ENCODE measurements around the gene CXorf65.
A peak's percentile ranks its signal among the peaks of the same experiment; 100 is the strongest.

The CXorf65 gene

DNA sequence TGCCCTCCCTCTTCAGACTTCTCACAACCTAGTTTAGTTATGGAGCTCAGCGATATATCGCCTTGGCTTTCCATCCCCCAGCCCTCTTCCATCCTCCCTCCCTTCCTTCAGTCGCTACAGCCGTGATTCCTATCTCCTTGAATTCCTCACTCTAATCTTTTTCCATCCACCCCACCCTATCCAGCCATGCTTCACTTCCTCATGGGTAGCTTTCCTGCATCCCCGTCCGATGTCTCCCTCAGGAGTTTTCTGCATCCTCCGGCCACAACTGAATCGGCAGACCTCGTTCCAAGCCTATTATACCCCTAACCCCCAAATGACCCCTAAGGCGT, 38.9 kb downstream of the CXorf65 start:
- TF ChIP-seq POLR2A (IDR thresholded peaks at IDR 0.05; ENCODE audit: low read length): no peak
- TF ChIP-seq GATA1 (IDR thresholded peaks at IDR 0.05; ENCODE audit: low read depth, low read length): no peak
- peak in 1 of 2 experiments; percentile 28 for DNase-seq

GRCh38 chrX:71067089-71067488, 39.5 kb downstream of the CXorf65 start:
- TF ChIP-seq GATA1 (IDR thresholded peaks at IDR 0.05; ENCODE audit: low read depth, low read length): no peak
- TF ChIP-seq POLR2A (IDR thresholded peaks at IDR 0.05; ENCODE audit: low read length): no peak
- peak in 1 of 2 experiments; percentile 28 for DNase-seq

DNA sequence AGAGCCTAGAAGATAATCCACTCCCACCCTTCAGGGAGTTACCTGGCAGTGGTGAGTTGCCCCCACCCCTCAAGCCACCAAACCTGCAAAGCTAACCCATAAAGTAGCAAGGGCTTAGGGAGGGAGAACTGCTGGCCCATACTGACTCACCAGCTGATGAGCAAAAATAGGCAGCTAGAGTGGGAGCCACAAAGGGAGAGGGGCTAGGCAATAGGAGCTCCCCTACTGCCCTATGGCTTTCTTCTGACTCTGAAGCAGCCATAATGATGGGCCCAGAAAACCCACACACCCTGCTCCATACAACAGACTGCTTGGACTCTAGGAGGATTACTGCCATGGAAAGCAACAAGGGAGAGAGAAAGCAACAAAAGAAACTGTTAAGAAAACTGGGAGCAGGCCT, 46.4 kb downstream of the CXorf65 start:
- DNase-seq: no peak
- TF ChIP-seq POLR2A (IDR thresholded peaks at IDR 0.05; ENCODE audit: low read length): no peak
- TF ChIP-seq GATA1 (IDR thresholded peaks at IDR 0.05; ENCODE audit: low read depth, low read length): no peak

DNA sequence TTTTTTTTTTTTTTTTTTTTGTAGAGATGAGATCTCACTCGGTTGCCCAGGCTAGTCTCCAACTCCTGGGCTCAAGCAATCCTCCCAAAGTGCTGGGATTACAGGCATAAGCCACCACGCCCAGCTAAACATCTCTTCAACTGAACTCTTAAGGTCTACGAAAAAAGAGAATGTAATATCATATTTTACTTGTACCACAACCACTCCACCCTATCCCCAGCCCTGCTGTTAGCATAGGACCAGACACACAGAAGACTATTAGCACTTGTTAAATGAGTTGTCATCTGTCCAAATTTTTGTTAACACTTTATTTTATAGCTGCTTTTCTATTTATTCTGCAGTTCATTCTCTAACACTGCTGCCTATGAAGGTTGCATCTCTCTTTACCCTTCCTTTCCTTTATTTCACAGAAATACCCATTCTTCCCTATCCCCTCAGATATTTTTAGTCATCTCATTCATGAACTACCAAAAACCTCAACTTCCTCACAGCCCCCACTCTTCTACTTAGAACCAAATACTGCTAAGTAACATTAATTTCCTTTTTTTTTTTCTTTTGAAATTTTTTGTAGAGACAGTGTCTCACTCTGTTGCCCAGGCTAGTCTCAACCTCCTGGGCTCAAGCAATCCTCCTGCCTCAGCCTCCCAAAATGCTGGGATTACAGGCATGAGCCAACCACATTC, 48.6 kb downstream of the CXorf65 start:
- no peak for TF ChIP-seq GATA1 (IDR thresholded peaks at IDR 0.05; ENCODE audit: low read depth, low read length)
- TF ChIP-seq POLR2A (IDR thresholded peaks at IDR 0.05; ENCODE audit: low read length): no peak

GRCh38 chrX:71056867-71057266, 49.7 kb downstream of the CXorf65 start:
- no peak for DNase-seq

More for the DNA sequence above, 48.6 kb downstream of the CXorf65 start:
- no peak for DNase-seq

More at GRCh38 chrX:71056867-71057266, 49.7 kb downstream of the CXorf65 start:
- TF ChIP-seq GATA1 (IDR thresholded peaks at IDR 0.05; ENCODE audit: low read depth, low read length): no peak
- TF ChIP-seq POLR2A (IDR thresholded peaks at IDR 0.05; ENCODE audit: low read length): no peak

All from erythroblast (primary cell).